HEK293 (cell line): ENCODE results near the gene BATF3.

Source experiments
- EGR2 ChIP-seq: fragments of 450-650 bp; formaldehyde crosslinking; IDR thresholded peaks from 2 replicates; pipeline ENCODE4 v1.5.1; 2016; ENCODE audit warnings: low read depth, missing biosample characterization, missing genetic modification characterization
- GLI4 ChIP-seq: fragments of 450-650 bp; formaldehyde crosslinking; IDR thresholded peaks from 2 replicates; pipeline ENCODE4 v1.5.1; 2016; ENCODE audit warnings: missing biosample characterization, missing genetic modification characterization
- HOXD13 ChIP-seq: sonication (generic); formaldehyde crosslinking; IDR thresholded peaks from 2 replicates; pipeline ENCODE4 v1.8.0; 2022; ENCODE audit warnings: missing genetic modification reagents, borderline replicate concordance
- TCF7L2 ChIP-seq: IDR thresholded peaks from 2 replicates; pipeline ENCODE4 v1.6.1; 2011; ENCODE audit warnings: low read depth, mild to moderate bottlenecking, inconsistent platforms, low read length, moderate library complexity, borderline replicate concordance
- WT1 ChIP-seq: fragments of 450-650 bp; formaldehyde crosslinking; IDR thresholded peaks from 2 replicates; pipeline ENCODE4 v1.5.1; 2016; ENCODE audit warnings: missing biosample characterization, missing genetic modification characterization
- ZBTB17 ChIP-seq: fragments of 450-650 bp; formaldehyde crosslinking; IDR thresholded peaks from 2 replicates; pipeline ENCODE4 v1.5.1; 2016; ENCODE audit warnings: missing biosample characterization, missing genetic modification characterization
- ZBTB8A ChIP-seq: fragments of 450-650 bp; formaldehyde crosslinking; IDR thresholded peaks from 2 replicates; pipeline ENCODE4 v1.5.1; 2016; ENCODE audit warnings: missing biosample characterization, missing genetic modification characterization
- ZNF18 ChIP-seq: fragments of 450-650 bp; formaldehyde crosslinking; IDR thresholded peaks from 2 replicates; pipeline ENCODE4 v1.5.1; 2016; ENCODE audit warnings: missing biosample characterization, missing genetic modification characterization
- ZNF202 ChIP-seq: fragments of 450-650 bp; formaldehyde crosslinking; IDR thresholded peaks from 2 replicates; pipeline ENCODE4 v1.5.1; 2016; ENCODE audit warnings: missing biosample characterization, missing genetic modification characterization, borderline replicate concordance
- ZNF23 ChIP-seq: fragments of 450-650 bp; formaldehyde crosslinking; IDR thresholded peaks from 2 replicates; pipeline ENCODE4 v1.5.1; 2016; ENCODE audit warnings: missing biosample characterization, missing genetic modification characterization, borderline replicate concordance
- ZNF239 ChIP-seq: fragments of 450-650 bp; formaldehyde crosslinking; IDR thresholded peaks from 2 replicates; pipeline ENCODE4 v1.5.1; 2016; ENCODE audit warnings: missing biosample characterization, missing genetic modification characterization
- ZNF24 ChIP-seq: fragments of 450-650 bp; formaldehyde crosslinking; IDR thresholded peaks from 2 replicates; pipeline ENCODE4 v1.5.1; 2016; ENCODE audit warnings: missing biosample characterization, missing genetic modification characterization
- ZNF473 ChIP-seq: fragments of 450-650 bp; formaldehyde crosslinking; IDR thresholded peaks from 2 replicates; pipeline ENCODE4 v1.5.1; 2017; ENCODE audit warnings: missing biosample characterization, missing genetic modification characterization
- ZNF555 ChIP-seq: fragments of 450-650 bp; formaldehyde crosslinking; conservative IDR thresholded peaks from 2 replicates; pipeline ENCODE4 v1.5.1; 2017; ENCODE audit warnings: missing biosample characterization, mild to moderate bottlenecking, missing genetic modification characterization, inconsistent platforms
- ZNF621 ChIP-seq: fragments of 450-650 bp; formaldehyde crosslinking; IDR thresholded peaks from 2 replicates; pipeline ENCODE4 v1.5.1; 2017; ENCODE audit warnings: missing biosample characterization, missing genetic modification characterization
- ZNF707 ChIP-seq: fragments of 450-650 bp; formaldehyde crosslinking; IDR thresholded peaks from 2 replicates; pipeline ENCODE4 v1.5.1; 2016; ENCODE audit warnings: missing biosample characterization, missing genetic modification characterization
- ZNF768 ChIP-seq: fragments of 450-650 bp; formaldehyde crosslinking; IDR thresholded peaks from 2 replicates; pipeline ENCODE4 v1.5.1; 2018; ENCODE audit warnings: missing biosample characterization, mild to moderate bottlenecking, missing genetic modification characterization
- ZNF791 ChIP-seq: fragments of 450-650 bp; formaldehyde crosslinking; IDR thresholded peaks from 2 replicates; pipeline ENCODE4 v1.5.1; 2016; ENCODE audit warnings: missing biosample characterization, missing genetic modification characterization
- ZNF792 ChIP-seq: fragments of 450-650 bp; formaldehyde crosslinking; IDR thresholded peaks from 2 replicates; pipeline ENCODE4 v1.5.1; 2016; ENCODE audit warnings: missing biosample characterization, missing genetic modification characterization
- ZNF837 ChIP-seq: fragments of 450-650 bp; formaldehyde crosslinking; IDR thresholded peaks from 2 replicates; pipeline ENCODE4 v1.5.1; 2016; ENCODE audit warnings: missing biosample characterization, missing genetic modification characterization
- ZSCAN16 ChIP-seq: fragments of 450-650 bp; formaldehyde crosslinking; IDR thresholded peaks from 2 replicates; pipeline ENCODE4 v1.5.1; 2016; ENCODE audit warnings: missing biosample characterization, missing genetic modification characterization
- ZXDB ChIP-seq: fragments of 450-650 bp; formaldehyde crosslinking; IDR thresholded peaks from 2 replicates; pipeline ENCODE4 v1.5.1; 2016; ENCODE audit warnings: missing biosample characterization, missing genetic modification characterization
- TF ChIP-seq, protein P1 (sequence below): fragments of 450-650 bp; formaldehyde crosslinking; optimal IDR thresholded peaks from 2 replicates; pipeline ENCODE3; 2016; ENCODE audit warnings: missing biosample characterization, mild to moderate bottlenecking, missing genetic modification characterization
- TF ChIP-seq, protein P2 (sequence below): fragments of 450-650 bp; formaldehyde crosslinking; IDR thresholded peaks from 2 replicates; pipeline ENCODE4 v1.5.1; 2016; ENCODE audit warnings: missing biosample characterization, missing genetic modification characterization
- TF ChIP-seq, protein P3 (sequence below): fragments of 450-650 bp; formaldehyde crosslinking; IDR thresholded peaks from 2 replicates; pipeline ENCODE4 v1.5.1; 2016; ENCODE audit warnings: missing biosample characterization, missing genetic modification characterization

BATF3 gene

GRCh38 chr1:212700892-212701819, 1.5 kb upstream of the BATF3 start (continued):
- TF ChIP-seq WT1 (tag by site-specific recombination) = no peak
- no peak; the same call in 1 of the 2 replicates for TF ChIP-seq TCF7L2
- TF ChIP-seq ZNF239 (tag by site-specific recombination) = no peak
- no peak for TF ChIP-seq ZNF202 (tag by site-specific recombination)
- no peak for TF ChIP-seq ZNF621 (tag by site-specific recombination)
- 0 out of 2 replicates have a peak, but pooled peaks have one; percentile 19 for TF ChIP-seq ZNF792 (tag by site-specific recombination)
- TF ChIP-seq ZBTB8A = peak; percentile 52
- TF ChIP-seq, protein P1, sequence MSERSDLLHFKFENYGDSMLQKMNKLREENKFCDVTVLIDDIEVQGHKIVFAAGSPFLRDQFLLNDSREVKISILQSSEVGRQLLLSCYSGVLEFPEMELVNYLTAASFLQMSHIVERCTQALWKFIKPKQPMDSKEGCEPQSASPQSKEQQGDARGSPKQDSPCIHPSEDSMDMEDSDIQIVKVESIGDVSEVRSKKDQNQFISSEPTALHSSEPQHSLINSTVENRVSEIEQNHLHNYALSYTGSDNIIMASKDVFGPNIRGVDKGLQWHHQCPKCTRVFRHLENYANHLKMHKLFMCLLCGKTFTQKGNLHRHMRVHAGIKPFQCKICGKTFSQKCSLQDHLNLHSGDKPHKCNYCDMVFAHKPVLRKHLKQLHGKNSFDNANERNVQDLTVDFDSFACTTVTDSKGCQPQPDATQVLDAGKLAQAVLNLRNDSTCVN (tag by site-specific recombination) = no peak
- no peak for TF ChIP-seq ZNF23 (tag by site-specific recombination)
- TF ChIP-seq ZNF18 (tag by site-specific recombination) = no peak
- peak; percentile 89 for TF ChIP-seq ZBTB17 (tag by site-specific recombination)
- TF ChIP-seq ZNF24 = no peak; the same call in 1 of the 2 replicates
- TF ChIP-seq HOXD13 = no peak
- TF ChIP-seq, protein P2, sequence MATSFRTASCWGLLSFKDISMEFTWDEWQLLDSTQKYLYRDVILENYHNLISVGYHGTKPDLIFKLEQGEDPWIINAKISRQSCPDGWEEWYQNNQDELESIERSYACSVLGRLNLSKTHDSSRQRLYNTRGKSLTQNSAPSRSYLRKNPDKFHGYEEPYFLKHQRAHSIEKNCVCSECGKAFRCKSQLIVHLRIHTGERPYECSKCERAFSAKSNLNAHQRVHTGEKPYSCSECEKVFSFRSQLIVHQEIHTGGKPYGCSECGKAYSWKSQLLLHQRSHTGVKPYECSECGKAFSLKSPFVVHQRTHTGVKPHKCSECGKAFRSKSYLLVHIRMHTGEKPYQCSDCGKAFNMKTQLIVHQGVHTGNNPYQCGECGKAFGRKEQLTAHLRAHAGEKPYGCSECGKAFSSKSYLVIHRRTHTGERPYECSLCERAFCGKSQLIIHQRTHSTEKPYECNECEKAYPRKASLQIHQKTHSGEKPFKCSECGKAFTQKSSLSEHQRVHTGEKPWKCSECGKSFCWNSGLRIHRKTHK (tag by site-specific recombination) = no peak
- no peak for TF ChIP-seq GLI4 (tag by site-specific recombination)
- TF ChIP-seq ZNF555 (tag by site-specific recombination) = no peak
- no peak for TF ChIP-seq ZNF768 (tag by site-specific recombination)
- TF ChIP-seq ZNF473 = no peak
- TF ChIP-seq ZNF837 (tag by site-specific recombination) = no peak
- TF ChIP-seq, protein P3, sequence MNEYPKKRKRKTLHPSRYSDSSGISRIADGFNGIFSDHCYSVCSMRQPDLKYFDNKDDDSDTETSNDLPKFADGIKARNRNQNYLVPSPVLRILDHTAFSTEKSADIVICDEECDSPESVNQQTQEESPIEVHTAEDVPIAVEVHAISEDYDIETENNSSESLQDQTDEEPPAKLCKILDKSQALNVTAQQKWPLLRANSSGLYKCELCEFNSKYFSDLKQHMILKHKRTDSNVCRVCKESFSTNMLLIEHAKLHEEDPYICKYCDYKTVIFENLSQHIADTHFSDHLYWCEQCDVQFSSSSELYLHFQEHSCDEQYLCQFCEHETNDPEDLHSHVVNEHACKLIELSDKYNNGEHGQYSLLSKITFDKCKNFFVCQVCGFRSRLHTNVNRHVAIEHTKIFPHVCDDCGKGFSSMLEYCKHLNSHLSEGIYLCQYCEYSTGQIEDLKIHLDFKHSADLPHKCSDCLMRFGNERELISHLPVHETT = no peak
- peak; percentile 62; the same call in 1 of the 2 replicates for TF ChIP-seq ZXDB
- TF ChIP-seq ZNF791 (tag by site-specific recombination) = no peak
- TF ChIP-seq ZNF707 (tag by site-specific recombination) = no peak
- peak; percentile 57; the same call in 1 of the 2 replicates for TF ChIP-seq EGR2 (tag by site-specific recombination)
- TF ChIP-seq ZSCAN16 (tag by site-specific recombination) = no peak
